Measurements from ENCODE around the gene TBC1D16.

TBC1D16 gene

DNA sequence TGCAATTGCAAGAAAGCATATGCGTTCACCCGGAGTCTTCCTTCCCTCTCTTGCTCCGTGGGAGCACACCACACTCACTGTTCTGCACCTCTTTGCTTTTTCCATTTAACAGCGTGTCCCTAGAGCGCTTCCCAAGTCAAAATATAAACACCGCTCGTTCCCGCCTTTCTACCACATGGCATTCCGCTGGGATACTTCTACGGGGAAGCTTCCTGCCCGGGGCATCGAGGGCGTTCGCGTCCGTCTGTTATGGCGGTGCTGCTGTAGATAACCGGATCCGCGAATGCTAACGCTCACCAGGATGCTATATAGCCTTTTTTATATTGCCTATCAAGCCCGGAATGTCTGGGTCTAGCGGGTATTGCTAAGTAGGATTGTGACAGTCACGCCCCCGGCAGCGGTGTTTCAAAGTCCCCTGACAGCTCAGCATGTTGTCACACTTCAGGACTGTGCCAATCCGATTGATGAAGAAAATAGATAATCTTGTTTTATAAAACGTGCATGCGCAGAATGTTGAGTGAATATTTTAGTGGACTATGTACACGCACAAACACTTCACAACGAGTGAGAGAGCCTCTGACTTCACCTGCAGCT, 31.8 kb upstream of the TBC1D16 start:
- no peak for TF ChIP-seq CTCF (IDR thresholded peaks at IDR 0.05)
- no peaks in the 10 kb centered on the region for H3K36me3 ChIP-seq
- no peak overlapping the region for H3K4me3 ChIP-seq
- peaks cover 0 to 20% (median 12%) of the 10 kb centered on the region in 4 donors for H3K4me1 ChIP-seq
- intact Hi-C loops (cut with DNase I; ENCODE audit: low total_unique reads), result no loop called here
- H3K27ac ChIP-seq, result no peak overlapping the region
- H3K27me3 ChIP-seq, result no peaks in the 10 kb centered on the region
- no peaks in the 10 kb centered on the region for H3K9me3 ChIP-seq
- DNase-seq, result no peak

DNA sequence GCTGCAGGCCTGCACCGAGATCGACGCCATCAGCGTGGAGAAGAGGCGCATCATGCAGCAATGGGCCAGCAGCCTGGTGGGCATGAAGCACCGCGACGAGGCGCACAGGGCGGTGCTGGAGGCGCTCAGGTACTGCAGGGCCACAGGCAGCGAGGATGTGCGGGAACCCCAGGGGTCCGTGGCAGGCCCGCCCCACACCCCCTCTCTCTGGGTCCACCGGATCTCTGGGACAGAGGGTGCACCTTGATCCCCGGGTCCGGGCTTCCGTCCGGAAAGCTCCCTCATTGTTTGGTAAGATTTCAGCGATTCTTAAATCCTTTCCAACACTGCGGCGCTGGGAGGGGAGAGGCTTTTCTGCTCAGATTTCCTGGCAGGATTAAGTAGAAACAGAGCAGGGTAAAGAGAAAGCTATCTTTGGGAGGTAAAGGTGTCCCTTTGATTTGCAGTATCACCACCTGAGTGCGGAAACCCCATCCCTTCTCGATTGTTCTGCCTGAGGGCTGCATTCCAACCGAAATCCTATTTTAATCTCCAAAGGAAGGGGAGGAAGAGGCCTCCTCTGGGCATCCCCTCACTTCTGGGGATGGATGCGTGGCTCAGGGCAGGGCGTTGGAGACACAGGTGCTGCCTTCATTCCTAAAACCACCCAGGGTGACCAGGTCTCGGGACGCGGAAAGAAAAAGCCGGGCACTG, 30.0 kb upstream of the TBC1D16 start:
- peaks cover 0 to 10% (median 6%) of the 10 kb centered on the region in 4 donors for H3K4me1 ChIP-seq
- intact Hi-C loops (cut with DNase I; ENCODE audit: low total_unique reads), result no loop called here
- TF ChIP-seq CTCF (IDR thresholded peaks at IDR 0.05), result no peak
- H3K27me3 ChIP-seq, result no peaks in the 10 kb centered on the region
- no peak overlapping the region for H3K27ac ChIP-seq
- no peak overlapping the region for H3K4me3 ChIP-seq
- H3K9me3 ChIP-seq, result no peaks in the 10 kb centered on the region
- no peak for DNase-seq
- peaks cover 0 to 6% (median 0%) of the 10 kb centered on the region in 3 donors for H3K36me3 ChIP-seq

DNA sequence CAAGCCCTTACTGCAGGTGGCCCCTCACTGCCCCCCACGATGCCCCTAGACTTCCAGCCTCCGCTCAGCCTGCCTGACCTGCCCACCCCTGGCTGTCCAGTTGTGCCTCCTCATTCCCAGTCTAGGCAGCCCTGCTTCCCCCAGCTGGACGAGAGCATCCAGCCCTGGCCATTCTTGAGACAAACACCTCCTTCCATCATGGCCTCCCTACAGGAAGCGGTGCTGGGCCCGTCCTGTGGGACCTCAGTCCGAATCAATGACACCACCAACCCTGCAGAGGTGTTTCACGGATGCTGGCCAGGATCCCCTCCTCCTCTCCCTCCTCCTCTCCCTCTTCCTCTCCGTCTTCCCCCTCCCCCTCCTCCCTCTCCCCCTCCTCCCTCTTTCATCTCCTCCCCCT, 29.0 kb upstream of the TBC1D16 start:
- intact Hi-C loops (cut with DNase I; ENCODE audit: low total_unique reads), result no loop called here
- Histone ChIP-seq H3K4me1 (peaks cover 0 to 7% (median 3%) of the 10 kb centered on the region in 4 donors), H3K36me3 (peaks cover 0 to 6% (median 0%) of the 10 kb centered on the region in 3 donors), H3K4me3 (no peak overlapping the region), H3K27me3 (no peaks in the 10 kb centered on the region), H3K9me3 (no peaks in the 10 kb centered on the region), H3K27ac (no peak overlapping the region)
- no peak for TF ChIP-seq CTCF (IDR thresholded peaks at IDR 0.05)
- no peak for DNase-seq

DNA sequence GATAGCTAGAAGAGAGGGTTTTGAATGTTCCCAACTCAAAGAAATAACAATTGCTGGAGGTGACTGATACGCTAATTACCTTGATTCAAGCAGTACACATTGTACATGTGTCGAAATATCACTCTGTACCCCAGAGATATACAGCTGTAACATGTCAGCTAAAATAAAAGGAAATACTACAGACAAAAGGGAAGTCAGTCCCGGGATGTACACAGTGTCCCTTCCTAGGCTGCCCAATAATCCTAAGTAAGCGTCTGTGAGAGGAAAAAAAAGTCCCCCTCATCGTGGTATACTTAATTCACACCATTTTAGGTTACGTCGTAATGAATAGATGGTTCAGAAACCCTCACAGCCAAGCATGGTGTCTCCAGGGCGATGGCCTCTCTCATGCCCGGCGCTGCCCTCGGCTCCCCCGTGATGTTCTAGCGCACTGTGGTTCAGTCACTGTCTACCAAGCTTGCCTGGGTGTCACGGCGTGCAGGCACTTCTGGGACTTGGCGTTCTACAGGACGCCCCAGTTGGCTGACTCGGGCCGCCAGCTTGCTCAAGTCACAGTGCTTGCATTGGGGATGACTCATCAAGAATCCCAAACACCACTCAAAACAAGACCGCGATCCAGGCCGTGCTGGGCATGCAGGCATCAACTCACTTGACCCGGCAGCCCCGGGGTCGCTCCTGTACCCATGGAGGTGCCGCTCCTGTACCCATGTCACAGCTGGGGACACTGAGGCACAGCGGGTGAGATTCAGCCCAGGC, 28.3 kb upstream of the TBC1D16 start:
- Histone ChIP-seq H3K27ac (no peak overlapping the region), H3K36me3 (peaks cover 0 to 9% (median under 1%) of the 10 kb centered on the region in 3 donors), H3K4me1 (peaks cover 0 to 7% (median 3%) of the 10 kb centered on the region in 4 donors), H3K9me3 (no peaks in the 10 kb centered on the region), H3K4me3 (no peak overlapping the region), H3K27me3 (no peaks in the 10 kb centered on the region)
- DNase-seq, result peak; percentile 64 to 81
- TF ChIP-seq CTCF (IDR thresholded peaks at IDR 0.05), result no peak
- intact Hi-C loops (cut with DNase I; ENCODE audit: low total_unique reads), result no loop called here

DNA sequence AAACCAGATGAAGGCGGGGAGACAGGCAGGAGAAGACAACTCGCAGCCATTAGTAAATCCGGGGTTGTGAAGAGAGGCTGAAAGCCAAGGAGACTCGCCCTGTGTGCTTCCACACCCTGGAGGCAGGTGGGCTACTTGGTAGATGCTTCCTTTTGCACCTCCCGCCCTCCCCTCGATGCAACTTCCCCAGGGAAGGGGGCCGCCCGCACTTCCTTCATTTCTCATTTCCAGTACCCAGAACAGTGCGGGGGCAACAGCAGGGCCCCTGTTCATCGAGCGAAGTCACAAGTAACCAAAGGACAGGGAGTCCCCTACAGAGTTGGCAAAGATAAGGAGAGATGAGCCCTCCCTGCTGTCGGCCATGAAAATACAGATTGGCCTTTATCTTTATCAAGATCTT, 25.7 kb upstream of the TBC1D16 start:
- peaks cover 0 to 5% (median 0%) of the 10 kb centered on the region in 4 donors for H3K4me1 ChIP-seq
- intact Hi-C loops (cut with DNase I; ENCODE audit: low total_unique reads), result no loop called here

More for the DNA sequence above, 25.7 kb upstream of the TBC1D16 start:
- Histone ChIP-seq H3K27ac (no peak overlapping the region), H3K27me3 (no peaks in the 10 kb centered on the region), H3K36me3 (peaks cover 0 to 21% (median 4%) of the 10 kb centered on the region in 3 donors), H3K9me3 (no peaks in the 10 kb centered on the region), H3K4me3 (no peak overlapping the region)
- TF ChIP-seq CTCF (IDR thresholded peaks at IDR 0.05), result no peak
- no peak for DNase-seq
